Measurements from ENCODE around the gene BANP. TPM values are rescaled to one million over a fixed set of nuclear protein-coding genes. Genes with fewer than 3 reads are reported as not detected.
"Not testable (repeated sequence)": the region's sequence is repeated elsewhere in the genome, so short reads cannot be mapped to it uniquely, and the experiment has no call there.

Gene BANP, protein sequence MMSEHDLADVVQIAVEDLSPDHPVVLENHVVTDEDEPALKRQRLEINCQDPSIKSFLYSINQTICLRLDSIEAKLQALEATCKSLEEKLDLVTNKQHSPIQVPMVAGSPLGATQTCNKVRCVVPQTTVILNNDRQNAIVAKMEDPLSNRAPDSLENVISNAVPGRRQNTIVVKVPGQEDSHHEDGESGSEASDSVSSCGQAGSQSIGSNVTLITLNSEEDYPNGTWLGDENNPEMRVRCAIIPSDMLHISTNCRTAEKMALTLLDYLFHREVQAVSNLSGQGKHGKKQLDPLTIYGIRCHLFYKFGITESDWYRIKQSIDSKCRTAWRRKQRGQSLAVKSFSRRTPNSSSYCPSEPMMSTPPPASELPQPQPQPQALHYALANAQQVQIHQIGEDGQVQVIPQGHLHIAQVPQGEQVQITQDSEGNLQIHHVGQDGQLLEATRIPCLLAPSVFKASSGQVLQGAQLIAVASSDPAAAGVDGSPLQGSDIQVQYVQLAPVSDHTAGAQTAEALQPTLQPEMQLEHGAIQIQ
- 22.6 TPM for total RNA-seq (2021; ENCODE audit: unreplicated experiment)
- polyA plus RNA-seq (2012; ENCODE audit: insufficient read length), result 21.5 TPM
- Bru-seq, nascent RNA, result percentile 63 among the genes with signal in this experiment
- BruChase-seq, experiment 1, labeled RNA remaining after a 2-hour chase, result percentile 62 among the genes with signal in this experiment
- BruChase-seq, experiment 2, labeled RNA remaining after a 6-hour chase, result percentile 64 among the genes with signal in this experiment
- long read RNA-seq, partial matches to known transcripts, result 2 of 40 reads
- long read RNA-seq, other reads (novel, unspliced or antisense), result 37 of 40 reads

DNA sequence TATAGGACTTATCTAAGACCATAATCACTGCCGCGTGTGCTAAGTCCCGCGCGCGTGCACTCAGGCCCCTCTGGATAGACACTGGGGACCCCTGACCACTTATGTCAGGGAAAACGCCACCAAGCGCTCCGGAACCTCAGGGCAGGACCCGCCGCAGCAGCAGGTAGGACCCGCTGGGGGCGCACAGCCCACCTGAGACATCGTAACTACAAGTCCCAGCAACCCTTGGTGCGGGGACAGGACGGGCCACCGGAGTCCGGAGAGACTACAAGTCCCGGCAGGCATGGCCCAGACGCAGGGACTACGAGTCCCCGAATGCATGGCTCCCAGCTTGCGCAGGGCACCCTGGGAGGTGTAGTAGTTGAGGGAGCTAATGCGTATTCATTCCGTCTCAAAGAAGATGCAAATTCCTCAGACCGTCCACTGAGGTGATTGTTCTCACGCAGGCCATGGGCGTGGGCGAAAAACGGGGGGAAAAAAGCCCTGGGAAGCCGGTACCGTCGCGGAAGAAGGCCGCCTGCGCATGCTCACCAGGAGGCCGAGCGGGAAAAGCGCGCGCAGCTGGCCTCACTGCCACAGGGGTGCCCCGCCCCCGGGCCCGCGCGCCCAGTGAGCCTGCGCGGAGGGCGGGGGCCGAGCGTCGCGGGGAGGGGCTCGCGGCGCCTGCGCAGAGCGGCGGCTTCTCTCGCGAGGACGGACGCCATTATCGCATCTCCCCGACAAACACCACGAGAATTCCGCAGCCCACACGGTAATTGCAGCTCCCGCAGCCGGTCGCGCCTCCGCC lies at the start of gene BANP:
Gene BANP (plus strand): TSS at position 670 of the 787 bp plus-strand sequence. CDS start 23,682 bp downstream, outside the sequence.
- DNase-seq (ENCODE audit: low read depth, low spot score) (peak; percentile 89), ATAC-seq (peak; percentile 98)
- no peaks in the 10 kb centered on the region for H3K27me3 ChIP-seq (ENCODE audit: control insufficient read depth, insufficient read depth, low read length)
- intact Hi-C loops (cut with micrococcal nuclease; ENCODE audit: unreplicated experiment) (no loop called here), in situ Hi-C loops (cut with HindIII; ENCODE audit: low pct_unique_long_range_greater_than_20kb, low sequenced_read_pairs) (no loop called here)
- POLR2A ChIA-PET, result no interaction called here
- H3K27ac ChIP-seq (ENCODE audit: low read length), result peak within 1 kb of the TSS; percentile 93
- CTCF ChIA-PET, result interaction anchor here (0.6 kb wide), 1 partner anchor 468 kb away, joined by 3 read pairs; no protein-coding TSS in a partner anchor
- H3K36me3 ChIP-seq (ENCODE audit: control insufficient read depth, insufficient read depth, low read length), result peaks cover 10% of the 10 kb centered on the region; the same call in 1 of the 2 replicates
- peaks cover 17% of the 10 kb centered on the region for H3K4me1 ChIP-seq (ENCODE audit: control insufficient read depth, insufficient read depth, low read length)
- BruUV-seq (replicated peaks), result no TSS peak
- TF ChIP-seq, protein P1, sequence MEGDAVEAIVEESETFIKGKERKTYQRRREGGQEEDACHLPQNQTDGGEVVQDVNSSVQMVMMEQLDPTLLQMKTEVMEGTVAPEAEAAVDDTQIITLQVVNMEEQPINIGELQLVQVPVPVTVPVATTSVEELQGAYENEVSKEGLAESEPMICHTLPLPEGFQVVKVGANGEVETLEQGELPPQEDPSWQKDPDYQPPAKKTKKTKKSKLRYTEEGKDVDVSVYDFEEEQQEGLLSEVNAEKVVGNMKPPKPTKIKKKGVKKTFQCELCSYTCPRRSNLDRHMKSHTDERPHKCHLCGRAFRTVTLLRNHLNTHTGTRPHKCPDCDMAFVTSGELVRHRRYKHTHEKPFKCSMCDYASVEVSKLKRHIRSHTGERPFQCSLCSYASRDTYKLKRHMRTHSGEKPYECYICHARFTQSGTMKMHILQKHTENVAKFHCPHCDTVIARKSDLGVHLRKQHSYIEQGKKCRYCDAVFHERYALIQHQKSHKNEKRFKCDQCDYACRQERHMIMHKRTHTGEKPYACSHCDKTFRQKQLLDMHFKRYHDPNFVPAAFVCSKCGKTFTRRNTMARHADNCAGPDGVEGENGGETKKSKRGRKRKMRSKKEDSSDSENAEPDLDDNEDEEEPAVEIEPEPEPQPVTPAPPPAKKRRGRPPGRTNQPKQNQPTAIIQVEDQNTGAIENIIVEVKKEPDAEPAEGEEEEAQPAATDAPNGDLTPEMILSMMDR (IDR thresholded peaks at IDR 0.05), result no peak
- TF ChIP-seq SIN3A (IDR thresholded peaks at IDR 0.05; ENCODE audit: borderline replicate concordance, insufficient read depth, low read depth, low read length) (peak; percentile 60; the same call in 1 of the 2 replicates), POLR2AphosphoS5 (IDR thresholded peaks at IDR 0.05; ENCODE audit: low read depth, low read length) (peak; percentile 34; the same call in 1 of the 2 replicates)
- H3K4me3 ChIP-seq (ENCODE audit: low read depth in 2 of 2, low read length in 2 of 2), result peak within 1 kb of the TSS; percentile 79 to 83
- H3K9me3 ChIP-seq (ENCODE audit: control insufficient read depth, insufficient read depth, low read depth, low read length), result no peaks in the 10 kb centered on the region

DNA sequence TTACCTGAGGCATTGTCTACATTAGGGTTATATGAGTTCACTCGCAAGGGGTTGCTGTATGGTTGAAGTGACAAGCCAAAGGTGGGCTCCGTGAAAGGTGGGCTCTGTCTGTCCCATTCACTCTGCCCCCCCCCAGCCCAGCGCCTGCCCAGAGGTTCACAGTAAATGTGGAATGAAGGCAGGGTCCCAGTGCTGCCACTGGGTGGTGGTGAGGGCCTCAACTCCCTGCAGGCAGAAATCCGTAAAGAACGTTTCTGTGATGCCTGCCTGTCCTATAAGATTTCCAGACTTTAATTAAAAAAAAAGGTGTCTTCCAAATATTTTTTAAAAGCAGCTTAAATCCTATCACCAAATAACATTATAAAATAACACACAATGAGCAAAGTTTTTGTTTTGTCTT lies 46.3 kb upstream of the BANP start:
- H3K27ac ChIP-seq (ENCODE audit: low read length); H3K27me3 ChIP-seq (ENCODE audit: control insufficient read depth, insufficient read depth, low read length); CTCF ChIA-PET; H3K4me1 ChIP-seq (ENCODE audit: control insufficient read depth, insufficient read depth, low read length); H3K4me3 ChIP-seq (ENCODE audit: low read depth in 2 of 2, low read length in 2 of 2); DNase-seq (ENCODE audit: low read depth, low spot score); in situ Hi-C loops (cut with HindIII; ENCODE audit: low pct_unique_long_range_greater_than_20kb, low sequenced_read_pairs); POLR2A ChIA-PET; BruUV-seq (replicated peaks); H3K36me3 ChIP-seq (ENCODE audit: control insufficient read depth, insufficient read depth, low read length); intact Hi-C loops (cut with micrococcal nuclease; ENCODE audit: unreplicated experiment); H3K9me3 ChIP-seq (ENCODE audit: control insufficient read depth, insufficient read depth, low read depth, low read length); ATAC-seq: not testable (repeated sequence)

DNA sequence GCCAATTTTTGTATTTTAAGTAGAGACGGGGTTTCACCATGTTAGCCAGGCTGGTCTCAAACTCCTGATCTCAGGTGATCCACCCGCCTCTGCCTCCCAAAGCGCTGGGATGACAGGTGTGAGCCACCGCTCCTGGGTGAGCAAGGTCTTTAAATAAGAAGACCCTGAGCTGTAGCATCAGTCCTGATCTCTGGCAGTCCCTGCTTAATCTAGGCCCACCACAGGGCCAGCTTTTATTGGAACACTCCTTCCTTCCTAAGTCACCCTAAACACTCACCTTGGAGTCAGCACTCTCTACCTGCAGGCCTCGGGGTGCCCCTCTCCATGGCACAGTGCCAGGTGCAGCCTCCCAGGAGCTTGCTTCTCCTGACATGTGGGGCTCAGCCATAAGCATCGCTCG lies 45.7 kb upstream of the BANP start:
- H3K36me3 ChIP-seq (ENCODE audit: control insufficient read depth, insufficient read depth, low read length); in situ Hi-C loops (cut with HindIII; ENCODE audit: low pct_unique_long_range_greater_than_20kb, low sequenced_read_pairs); H3K9me3 ChIP-seq (ENCODE audit: control insufficient read depth, insufficient read depth, low read depth, low read length); ATAC-seq; H3K4me1 ChIP-seq (ENCODE audit: control insufficient read depth, insufficient read depth, low read length); H3K27me3 ChIP-seq (ENCODE audit: control insufficient read depth, insufficient read depth, low read length); H3K4me3 ChIP-seq (ENCODE audit: low read depth in 2 of 2, low read length in 2 of 2); DNase-seq (ENCODE audit: low read depth, low spot score); CTCF ChIA-PET; H3K27ac ChIP-seq (ENCODE audit: low read length); BruUV-seq (replicated peaks); intact Hi-C loops (cut with micrococcal nuclease; ENCODE audit: unreplicated experiment); POLR2A ChIA-PET: not testable (repeated sequence)

DNA sequence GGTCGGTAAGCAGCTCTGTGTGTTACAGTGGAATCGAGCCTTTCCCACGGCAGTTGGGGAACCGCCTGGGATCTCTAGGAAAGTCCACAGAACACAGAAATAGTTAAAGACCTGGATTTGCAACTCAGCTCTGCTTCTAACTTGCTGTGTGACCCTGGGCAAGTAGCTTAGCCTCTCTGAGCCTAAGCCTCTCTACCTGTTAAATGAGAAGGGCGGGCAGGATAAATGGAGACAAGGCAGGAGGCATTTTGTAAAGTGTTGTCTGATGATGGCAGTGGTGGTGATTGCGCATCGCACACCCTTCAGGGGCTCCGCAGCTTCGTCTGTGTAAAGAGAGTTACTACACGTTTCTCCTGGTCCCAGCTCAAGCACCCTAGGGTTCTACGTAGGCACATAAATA lies 43.1 kb upstream of the BANP start:
- H3K36me3 ChIP-seq (ENCODE audit: control insufficient read depth, insufficient read depth, low read length); in situ Hi-C loops (cut with HindIII; ENCODE audit: low pct_unique_long_range_greater_than_20kb, low sequenced_read_pairs); H3K4me1 ChIP-seq (ENCODE audit: control insufficient read depth, insufficient read depth, low read length); DNase-seq (ENCODE audit: low read depth, low spot score); H3K27me3 ChIP-seq (ENCODE audit: control insufficient read depth, insufficient read depth, low read length); H3K4me3 ChIP-seq (ENCODE audit: low read depth in 2 of 2, low read length in 2 of 2); H3K27ac ChIP-seq (ENCODE audit: low read length); intact Hi-C loops (cut with micrococcal nuclease; ENCODE audit: unreplicated experiment); POLR2A ChIA-PET; BruUV-seq (replicated peaks); ATAC-seq; H3K9me3 ChIP-seq (ENCODE audit: control insufficient read depth, insufficient read depth, low read depth, low read length): not testable (repeated sequence)
- CTCF ChIA-PET, result interaction anchor here (0.5 to 1.0 kb wide), 3 partner anchors 61 to 129 kb away, joined by 3 to 10 read pairs (median 4); no protein-coding TSS in a partner anchor
